Measurements from ENCODE around the gene OTUD1.

The OTUD1 gene

GRCh38 chr10:23406409-23406808 lies 32.5 kb upstream of the OTUD1 start:
- no peak for DNase-seq (ENCODE audit: extremely low read depth, insufficient read length)
- H3K36me3 ChIP-seq (ENCODE audit: control insufficient read depth, insufficient read depth, low read length): no peaks in the 10 kb centered on the region
- no peak for TF ChIP-seq CTCF (IDR thresholded peaks at IDR 0.05; ENCODE audit: insufficient read depth, low read length, poor library complexity, severe bottlenecking)
- H3K4me3 ChIP-seq (replicated peaks; ENCODE audit: low read depth, low read length): no peak overlapping the region
- no peaks in the 10 kb centered on the region for H3K27me3 ChIP-seq (replicated peaks; ENCODE audit: control insufficient read depth, insufficient read depth, low read length)

GRCh38 chr10:23408330-23408976 lies 30.4 kb upstream of the OTUD1 start:
- Histone ChIP-seq H3K4me3 (replicated peaks; ENCODE audit: low read depth, low read length) (no peak overlapping the region), H3K27me3 (replicated peaks; ENCODE audit: control insufficient read depth, insufficient read depth, low read length) (no peaks in the 10 kb centered on the region), H3K36me3 (ENCODE audit: control insufficient read depth, insufficient read depth, low read length) (no peaks in the 10 kb centered on the region)
- TF ChIP-seq CTCF (IDR thresholded peaks at IDR 0.05; ENCODE audit: insufficient read depth, low read length, poor library complexity, severe bottlenecking): no peak
- DNase-seq (ENCODE audit: extremely low read depth, insufficient read length): no peak

GRCh38 chr10:23412223-23412622 lies 26.7 kb upstream of the OTUD1 start:
- no peaks in the 10 kb centered on the region for H3K27me3 ChIP-seq (replicated peaks; ENCODE audit: control insufficient read depth, insufficient read depth, low read length)
- TF ChIP-seq CTCF (IDR thresholded peaks at IDR 0.05; ENCODE audit: insufficient read depth, low read length, poor library complexity, severe bottlenecking): no peak
- DNase-seq (ENCODE audit: extremely low read depth, insufficient read length): peak; percentile 15
- H3K36me3 ChIP-seq (ENCODE audit: control insufficient read depth, insufficient read depth, low read length): no peaks in the 10 kb centered on the region
- no peak overlapping the region for H3K4me3 ChIP-seq (replicated peaks; ENCODE audit: low read depth, low read length)

GRCh38 chr10:23413629-23414089 lies 25.2 kb upstream of the OTUD1 start:
- H3K27me3 ChIP-seq (replicated peaks; ENCODE audit: control insufficient read depth, insufficient read depth, low read length): no peaks in the 10 kb centered on the region
- no peak overlapping the region for H3K4me3 ChIP-seq (replicated peaks; ENCODE audit: low read depth, low read length)
- no peaks in the 10 kb centered on the region for H3K36me3 ChIP-seq (ENCODE audit: control insufficient read depth, insufficient read depth, low read length)
- TF ChIP-seq CTCF (IDR thresholded peaks at IDR 0.05; ENCODE audit: insufficient read depth, low read length, poor library complexity, severe bottlenecking): no peak
- peak; percentile 79 for DNase-seq (ENCODE audit: extremely low read depth, insufficient read length)

GRCh38 chr10:23414658-23415057 lies 24.2 kb upstream of the OTUD1 start:
- H3K4me3 ChIP-seq (replicated peaks; ENCODE audit: low read depth, low read length): no peak overlapping the region
- TF ChIP-seq CTCF (IDR thresholded peaks at IDR 0.05; ENCODE audit: insufficient read depth, low read length, poor library complexity, severe bottlenecking): no peak
- no peaks in the 10 kb centered on the region for H3K27me3 ChIP-seq (replicated peaks; ENCODE audit: control insufficient read depth, insufficient read depth, low read length)
- H3K36me3 ChIP-seq (ENCODE audit: control insufficient read depth, insufficient read depth, low read length): no peaks in the 10 kb centered on the region
- no peak for DNase-seq (ENCODE audit: extremely low read depth, insufficient read length)

- Histone ChIP-seq H3K4me3 (replicated peaks; ENCODE audit: low read depth, low read length) (no peak overlapping the region), H3K36me3 (ENCODE audit: control insufficient read depth, insufficient read depth, low read length) (no peaks in the 10 kb centered on the region), H3K27me3 (replicated peaks; ENCODE audit: control insufficient read depth, insufficient read depth, low read length) (no peaks in the 10 kb centered on the region)
- no peak for TF ChIP-seq CTCF (IDR thresholded peaks at IDR 0.05; ENCODE audit: insufficient read depth, low read length, poor library complexity, severe bottlenecking)
- no peak for DNase-seq (ENCODE audit: extremely low read depth, insufficient read length)
Measured at GRCh38 chr10:23417254-23417653, 21.6 kb upstream of the OTUD1 start.
